ENCODE measurements around the gene TTC39B.

Gene TTC39B

GRCh38 chr9:15274425-15274824 is 32.6 kb downstream of the TTC39B start:
- Histone ChIP-seq H3K4me3 (ENCODE audit: low read depth, low read length, poor library complexity, severe bottlenecking) (no peak overlapping the region), H3K9ac (ENCODE audit: low read length) (no peak overlapping the region), H4K20me1 (ENCODE audit: insufficient read depth, low read length) (no peaks in the 10 kb centered on the region), H3K36me3 (ENCODE audit: insufficient read depth, low read length) (no peaks in the 10 kb centered on the region), H3K27ac (ENCODE audit: low read depth, low read length, poor library complexity, severe bottlenecking) (no peak overlapping the region), H3K4me1 (ENCODE audit: insufficient read depth, low read length, severe bottlenecking) (no peaks in the 10 kb centered on the region), H3F3A (ENCODE audit: insufficient read depth, low read length) (no peaks in the 10 kb centered on the region), H3K9me2 (ENCODE audit: low read depth, low read length) (no peaks in the 10 kb centered on the region), H3K79me2 (ENCODE audit: insufficient read depth, low read length) (no peaks in the 10 kb centered on the region), H3K9me3 (ENCODE audit: low read length) (no peaks in the 10 kb centered on the region), H2AFZ (ENCODE audit: low read length) (no peak overlapping the region), H3K27me3 (ENCODE audit: insufficient read depth, low read length) (no peaks in the 10 kb centered on the region), H3K4me2 (ENCODE audit: low read length) (no peak overlapping the region)
- TF ChIP-seq CTCF (IDR thresholded peaks at IDR 0.05; ENCODE audit: low read length) (no peak), EZH2 (IDR thresholded peaks at IDR 0.05; ENCODE audit: borderline replicate concordance, low read length) (no peak)

GRCh38 chr9:15272377-15272928 is 34.6 kb downstream of the TTC39B start:
- H4K20me1 ChIP-seq (ENCODE audit: insufficient read depth, low read length) = no peaks in the 10 kb centered on the region
- H3K4me1 ChIP-seq (ENCODE audit: insufficient read depth, low read length, severe bottlenecking) = no peaks in the 10 kb centered on the region
- H3K9me2 ChIP-seq (ENCODE audit: low read depth, low read length) = no peaks in the 10 kb centered on the region
- no peaks in the 10 kb centered on the region for H3F3A ChIP-seq (ENCODE audit: insufficient read depth, low read length)
- H3K9me3 ChIP-seq (ENCODE audit: low read length) = no peaks in the 10 kb centered on the region
- no peaks in the 10 kb centered on the region for H3K79me2 ChIP-seq (ENCODE audit: insufficient read depth, low read length)
- H3K4me2 ChIP-seq (ENCODE audit: low read length) = no peak overlapping the region
- H2AFZ ChIP-seq (ENCODE audit: low read length) = no peak overlapping the region
- TF ChIP-seq EZH2 (IDR thresholded peaks at IDR 0.05; ENCODE audit: borderline replicate concordance, low read length) (no peak), CTCF (IDR thresholded peaks at IDR 0.05; ENCODE audit: low read length) (no peak)
- H3K4me3 ChIP-seq (ENCODE audit: low read depth, low read length, poor library complexity, severe bottlenecking) = no peak overlapping the region
- no peaks in the 10 kb centered on the region for H3K27me3 ChIP-seq (ENCODE audit: insufficient read depth, low read length)
- no peak overlapping the region for H3K27ac ChIP-seq (ENCODE audit: low read depth, low read length, poor library complexity, severe bottlenecking)
- H3K9ac ChIP-seq (ENCODE audit: low read length) = no peak overlapping the region
- no peaks in the 10 kb centered on the region for H3K36me3 ChIP-seq (ENCODE audit: insufficient read depth, low read length)

- no peaks in the 10 kb centered on the region for H3K79me2 ChIP-seq (ENCODE audit: insufficient read depth, low read length)
- no peak overlapping the region for H3K27ac ChIP-seq (ENCODE audit: low read depth, low read length, poor library complexity, severe bottlenecking)
- H3K36me3 ChIP-seq (ENCODE audit: insufficient read depth, low read length) = no peaks in the 10 kb centered on the region
- H3K4me3 ChIP-seq (ENCODE audit: low read depth, low read length, poor library complexity, severe bottlenecking) = no peak overlapping the region
- H3K4me1 ChIP-seq (ENCODE audit: insufficient read depth, low read length, severe bottlenecking) = no peaks in the 10 kb centered on the region
- no peak for TF ChIP-seq CTCF (IDR thresholded peaks at IDR 0.05; ENCODE audit: low read length)
- TF ChIP-seq EZH2 (IDR thresholded peaks at IDR 0.05; ENCODE audit: borderline replicate concordance, low read length) = no peak
- H3K9me3 ChIP-seq (ENCODE audit: low read length) = no peaks in the 10 kb centered on the region
- H3K9ac ChIP-seq (ENCODE audit: low read length) = no peak overlapping the region
- H4K20me1 ChIP-seq (ENCODE audit: insufficient read depth, low read length) = no peaks in the 10 kb centered on the region
- H3K9me2 ChIP-seq (ENCODE audit: low read depth, low read length) = no peaks in the 10 kb centered on the region
- no peak overlapping the region for H3K4me2 ChIP-seq (ENCODE audit: low read length)
- no peaks in the 10 kb centered on the region for H3K27me3 ChIP-seq (ENCODE audit: insufficient read depth, low read length)
- H2AFZ ChIP-seq (ENCODE audit: low read length) = no peak overlapping the region
- no peaks in the 10 kb centered on the region for H3F3A ChIP-seq (ENCODE audit: insufficient read depth, low read length)
Observed at GRCh38 chr9:15271403-15271802, 35.6 kb downstream of the TTC39B start.

Measured in OCI-LY1 (cell line).